Stomach (tissue), 4 donors: Measurements from ENCODE around the gene AGAP1.

Source experiments
- CTCF ChIP-seq, 7 experiments: fragments of 450-650 bp in 4 of 7; fragments of 200-600 bp in 3 of 7; sonication (generic) in 3 of 7; IDR thresholded peaks; one replicate each; pipeline ENCODE4 v1.5.1; 2016 to 2019; ENCODE audit warnings: antibody characterized with exemption in 7 of 7, control low read depth in 2 of 7, mild to moderate bottlenecking in 1 of 7
- POLR2A ChIP-seq, 4 donors: fragments of 450-650 bp; IDR thresholded peaks; one replicate each; pipeline ENCODE4 v1.6.1; 2016; ENCODE audit warnings: antibody characterized with exemption in 4 of 4, control low read depth in 2 of 4, mild to moderate bottlenecking in 1 of 4, moderate library complexity in 1 of 4

- TF ChIP-seq CTCF (IDR thresholded peaks at IDR 0.05) (no peak), POLR2A (IDR thresholded peaks at IDR 0.05) (no peak)
These were observed 551.7 kb downstream of the AGAP1 start for GRCh38 chr2:236045251-236046235.
